Transverse colon (tissue), 4 donors: Measurements from ENCODE around the gene ECHDC3.

Experiments used
- CTCF ChIP-seq, 5 experiments: fragments of 200-600 bp in 3 of 5; fragments of 450-650 bp in 2 of 5; sonication (generic) in 3 of 5; IDR thresholded peaks; 1 replicate in 2 of 5; 2 replicates in 3 of 5; pipeline ENCODE4 v1.5.1; 2016 to 2017; ENCODE audit warnings: antibody characterized with exemption in 5 of 5, inconsistent platforms in 3 of 5, mild to moderate bottlenecking in 2 of 5, moderate library complexity in 1 of 5
- EP300 ChIP-seq: sonication (generic); formaldehyde crosslinking; IDR thresholded peaks from one replicate; pipeline ENCODE4 v1.6.1; 2017; ENCODE audit warnings: antibody characterized with exemption, low read depth
- POLR2A ChIP-seq: fragments of 450-650 bp; IDR thresholded peaks from one replicate; pipeline ENCODE4 v1.6.1; 2016; ENCODE audit warnings: antibody characterized with exemption, mild to moderate bottlenecking, moderate library complexity
- POLR2AphosphoS5 ChIP-seq, 3 donors: sonication (generic); formaldehyde crosslinking; IDR thresholded peaks; one replicate each; pipeline ENCODE4 v1.6.1; 2016; ENCODE audit warnings: antibody characterized with exemption in 3 of 3

GRCh38 chr10:11775412-11775811, 33.2 kb downstream of the ECHDC3 start:
- no peak for TF ChIP-seq POLR2A
- TF ChIP-seq POLR2AphosphoS5 (IDR thresholded peaks at IDR 0.05): no peak
- no peak for TF ChIP-seq CTCF (IDR thresholded peaks at IDR 0.05)
- TF ChIP-seq EP300: no peak
